OCI-LY7 (cell line): ENCODE results near the gene DHFR2. TPM values are rescaled to one million over a fixed set of nuclear protein-coding genes. Genes with fewer than 3 reads are reported as not detected.
"Not testable (repeated sequence)": the region's sequence is repeated elsewhere in the genome, so short reads cannot be mapped to it uniquely, and the experiment has no call there.

Experiments
- BruUV-seq: library from RNA; stranded (reverse); fragments of 400-500 nt; replicated peaks from 2 replicates; lab custom pipeline; 2021; lab: Mats Ljungman, UMichigan
- CTCF ChIA-PET: fragments of 300-600 bp; sonication (Branson Sonifier 250); formaldehyde crosslinking; loops from one replicate; lab custom pipeline; 2022; ENCODE audit warnings: antibody characterized with exemption; ENCODE audit not compliant: unreplicated experiment; lab: Charles Lee
- POLR2A ChIA-PET: fragments of 300-600 bp; sonication (Branson Sonifier 250); formaldehyde crosslinking; loops from one replicate; lab custom pipeline; 2022; ENCODE audit warnings: antibody characterized with exemption; lab: Charles Lee
- DNase-seq: peaks from one replicate; pipeline ENCODE4 v3.0.0-alpha.2; 2015; ENCODE audit warnings: low spot score
- H2AFZ ChIP-seq: fragments of 200-600 bp; sonication (generic), shearing (Covaris generic); 2 replicates; pipeline ENCODE4 v1.6.1; 2014; ENCODE audit warnings: mild to moderate bottlenecking, antibody characterized with exemption, low read length, moderate library complexity
- H3K27ac ChIP-seq: fragments of 200-600 bp; sonication (generic); 2 replicates; pipeline ENCODE4 v1.5.1; 2014; ENCODE audit warnings: mixed run types, low read depth, mild to moderate bottlenecking, moderate library complexity, low read length, inconsistent platforms; ENCODE audit not compliant: poor library complexity, severe bottlenecking
- H3K36me3 ChIP-seq: fragments of 200-600 bp; sonication (generic); 2 replicates; pipeline ENCODE4 v1.6.1; 2014; ENCODE audit warnings: mild to moderate bottlenecking, antibody characterized with exemption, low read length, moderate library complexity, mixed read lengths; ENCODE audit not compliant: insufficient read depth
- H3K4me1 ChIP-seq: fragments of 200-600 bp; sonication (generic); 2 replicates; pipeline ENCODE4 v1.5.1; 2014; ENCODE audit warnings: mild to moderate bottlenecking, low read length; ENCODE audit not compliant: insufficient read depth, poor library complexity, severe bottlenecking
- H3K4me2 ChIP-seq: fragments of 200-600 bp; sonication (generic); 2 replicates; pipeline ENCODE4 v1.6.1; 2014; ENCODE audit warnings: mild to moderate bottlenecking, low read length
- H3K4me3 ChIP-seq: fragments of 200-600 bp; sonication (generic); 2 replicates; pipeline ENCODE4 v1.5.1; 2014; ENCODE audit warnings: mild to moderate bottlenecking, low read depth, low read length; ENCODE audit not compliant: poor library complexity, severe bottlenecking
- H3K79me2 ChIP-seq: fragments of 200-600 bp; sonication (generic); 2 replicates; pipeline ENCODE4 v1.6.1; 2016; ENCODE audit warnings: low read depth, mild to moderate bottlenecking, low read length, moderate library complexity, mixed read lengths; ENCODE audit not compliant: insufficient read depth
- H3K9me2 ChIP-seq: fragments of 200-600 bp; sonication (generic); 2 replicates; pipeline ENCODE4 v1.6.1; 2016; ENCODE audit warnings: mild to moderate bottlenecking, low read length, mixed read lengths; ENCODE audit not compliant: insufficient read depth
- H3K9me3 ChIP-seq: fragments of 200-600 bp; sonication (generic); 2 replicates; pipeline ENCODE4 v1.6.1; 2014; ENCODE audit warnings: mild to moderate bottlenecking, mixed run types, low read length, mixed read lengths
- H4K20me1 ChIP-seq: fragments of 200-600 bp; sonication (generic); 2 replicates; pipeline ENCODE4 v1.6.1; 2014; ENCODE audit warnings: mild to moderate bottlenecking, antibody characterized with exemption, low read length, moderate library complexity, mixed read lengths; ENCODE audit not compliant: insufficient read depth
- CTCF ChIP-seq: fragments of 200-600 bp; sonication (generic); conservative IDR thresholded peaks from 2 replicates; pipeline ENCODE4 v1.5.1; 2014; ENCODE audit warnings: mild to moderate bottlenecking, antibody characterized with exemption, low read length, moderate library complexity, mixed read lengths
- EZH2phosphoT487 ChIP-seq: fragments of 200-600 bp; sonication (generic); IDR thresholded peaks from 2 replicates; pipeline ENCODE4 v1.6.1; 2018; ENCODE audit warnings: low read depth, borderline replicate concordance, mild to moderate bottlenecking, mixed run types, antibody characterized with exemption, low read length, moderate library complexity, mixed read lengths
- intact Hi-C: fragments of 100-400 bp; cut with micrococcal nuclease; formaldehyde crosslinking; loops from one replicate; pipeline ENCODE4 v1.10.0; 2022; ENCODE audit not compliant: unreplicated experiment
- total RNA-seq, 2 experiments: library from RNA; depleted of rRNA in 1 of 2; stranded (reverse); fragments of >200 nt in 1 of 2; shearing (Covaris generic) in 1 of 2; gene quantifications; 2 replicates each; pipeline ENCODE4 v1.2.3, GENCODE V29; 2014 to 2022

The DHFR2 gene
- total RNA-seq, 2 experiments from 2014 or later = 4.5 to 5.7 TPM

GRCh38 chr3:94046533-94046932 is 16.2 kb downstream of the DHFR2 start:
- ChIA-PET CTCF (no interaction called here), POLR2A (no interaction called here)
- H3K27ac ChIP-seq = no peak overlapping the region
- H3K4me1 ChIP-seq = no peaks in the 10 kb centered on the region
- no peak for DNase-seq
- no peak overlapping the region for H3K4me3 ChIP-seq
- no peaks in the 10 kb centered on the region for H3K79me2 ChIP-seq
- TF ChIP-seq CTCF = no peak
- no peak for TF ChIP-seq EZH2phosphoT487
- H3K9me3 ChIP-seq = no peaks in the 10 kb centered on the region
- H3K4me2 ChIP-seq = no peak overlapping the region
- no peaks in the 10 kb centered on the region for H4K20me1 ChIP-seq
- H3K9me2 ChIP-seq = no peaks in the 10 kb centered on the region
- intact Hi-C loops = no loop called here
- H2AFZ ChIP-seq = no peak overlapping the region
- peaks cover 12% of the 10 kb centered on the region; the same call in 1 of the 2 replicates for H3K36me3 ChIP-seq
- no TSS peak for BruUV-seq

- CTCF ChIA-PET, H3K27ac ChIP-seq, H3K79me2 ChIP-seq, POLR2A ChIA-PET, H3K9me3 ChIP-seq, H2AFZ ChIP-seq, H3K4me3 ChIP-seq, H4K20me1 ChIP-seq, DNase-seq, intact Hi-C loops, H3K4me2 ChIP-seq, H3K9me2 ChIP-seq, BruUV-seq, H3K4me1 ChIP-seq: not testable (repeated sequence)
- peaks cover 12% of the 10 kb centered on the region; the same call in 1 of the 2 replicates for H3K36me3 ChIP-seq
These were observed 18.4 kb downstream of the DHFR2 start for GRCh38 chr3:94044100-94044936.

GRCh38 chr3:94043285-94043684 is 19.4 kb downstream of the DHFR2 start:
- ChIA-PET CTCF (no interaction called here), POLR2A (no interaction called here)
- Histone ChIP-seq H3K9me2 (no peaks in the 10 kb centered on the region), H3K79me2 (no peaks in the 10 kb centered on the region), H3K4me2 (no peak overlapping the region), H3K4me3 (no peak overlapping the region), H2AFZ (no peak overlapping the region), H3K9me3 (no peaks in the 10 kb centered on the region), H3K36me3 (peaks cover 12% of the 10 kb centered on the region; the same call in 1 of the 2 replicates), H3K4me1 (no peaks in the 10 kb centered on the region), H4K20me1 (no peaks in the 10 kb centered on the region), H3K27ac (no peak overlapping the region)
- intact Hi-C loops = no loop called here
- BruUV-seq = no TSS peak
- no peak for DNase-seq
- TF ChIP-seq CTCF = no peak
- TF ChIP-seq EZH2phosphoT487 = no peak
